Measurements from ENCODE around the gene CSK.

Gene CSK

GRCh38 chr15:74787251-74788041 is 5.6 kb downstream of the CSK start:
- no peak for DNase-seq (ENCODE audit: low spot score)

- no peak for DNase-seq (ENCODE audit: low spot score)
Observed at GRCh38 chr15:74788042-74788682, 6.3 kb downstream of the CSK start.

DNA sequence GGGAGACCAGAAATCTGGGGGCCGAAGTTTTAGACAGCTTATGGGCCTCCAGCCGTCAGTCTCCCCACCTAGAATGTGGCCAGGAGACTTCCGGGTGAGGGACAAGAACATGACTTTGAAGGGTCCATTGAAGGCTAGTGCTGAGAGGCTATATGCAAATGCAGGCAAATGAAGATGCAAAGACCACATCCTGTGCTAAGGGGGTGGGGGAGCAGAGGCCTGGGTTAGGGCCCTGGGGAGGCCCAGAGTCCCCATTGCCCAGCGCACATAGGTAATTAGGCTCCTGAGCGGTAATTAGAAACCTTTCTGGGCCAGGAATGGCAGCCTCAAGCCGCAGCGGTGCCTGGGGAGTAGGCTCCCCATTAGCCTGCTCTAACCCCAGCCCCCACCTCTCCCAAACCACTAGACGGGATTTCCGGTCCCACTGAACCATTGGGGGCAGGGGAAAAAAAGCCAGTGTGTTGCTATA is 6.8 kb downstream of the CSK start:
- DNase-seq (ENCODE audit: low spot score) = no peak

DNA sequence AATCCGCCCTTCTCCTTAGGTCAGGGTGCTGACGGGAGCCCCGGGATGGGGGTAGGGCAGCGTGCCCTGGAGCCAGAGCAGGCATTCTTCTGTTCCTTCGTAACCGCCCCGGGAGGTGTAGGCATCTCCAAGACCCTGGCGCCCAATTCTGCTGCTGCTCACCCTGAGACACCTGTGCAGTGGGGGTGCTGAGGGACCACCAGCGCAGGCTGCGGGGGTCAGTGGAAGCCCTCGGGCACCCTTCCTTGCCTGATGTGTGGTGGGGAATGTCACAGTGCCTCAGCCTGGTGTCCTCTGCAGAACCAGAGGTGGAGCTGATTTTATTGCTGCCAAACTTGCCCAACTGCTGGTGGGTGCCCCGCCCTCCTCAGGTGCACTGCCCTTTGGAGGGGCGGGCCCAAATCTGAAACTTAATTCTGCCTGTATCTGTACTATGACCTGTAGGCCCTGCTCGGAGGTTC is 7.3 kb downstream of the CSK start:
- no peak for DNase-seq (ENCODE audit: low spot score)

DNA sequence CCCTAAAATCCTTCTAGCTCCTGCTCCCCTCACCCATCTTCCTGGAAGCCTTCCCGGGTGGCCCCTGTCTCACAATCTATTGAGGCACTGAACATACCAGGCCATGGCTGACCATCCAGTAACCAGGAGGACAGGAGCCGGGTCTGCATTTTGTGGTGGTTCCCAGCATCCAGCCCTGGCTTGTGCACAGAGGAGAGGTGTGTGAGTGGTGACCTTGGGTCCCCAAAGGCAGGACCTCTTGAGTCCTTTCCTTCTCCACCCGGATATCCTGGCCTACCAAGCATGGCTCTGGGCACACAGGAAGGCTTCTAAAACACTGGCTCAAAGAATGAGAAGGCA is 7.8 kb downstream of the CSK start:
- no peak for DNase-seq (ENCODE audit: low spot score)

- no peak for DNase-seq (ENCODE audit: low spot score)
Observed at GRCh38 chr15:74790080-74790916, 8.4 kb downstream of the CSK start.

- no peak for DNase-seq (ENCODE audit: low spot score)
Observed at GRCh38 chr15:74791007-74791406, 9.1 kb downstream of the CSK start.

- no peak for DNase-seq (ENCODE audit: low spot score)
Observed at GRCh38 chr15:74791667-74792066, 9.8 kb downstream of the CSK start.

DNA sequence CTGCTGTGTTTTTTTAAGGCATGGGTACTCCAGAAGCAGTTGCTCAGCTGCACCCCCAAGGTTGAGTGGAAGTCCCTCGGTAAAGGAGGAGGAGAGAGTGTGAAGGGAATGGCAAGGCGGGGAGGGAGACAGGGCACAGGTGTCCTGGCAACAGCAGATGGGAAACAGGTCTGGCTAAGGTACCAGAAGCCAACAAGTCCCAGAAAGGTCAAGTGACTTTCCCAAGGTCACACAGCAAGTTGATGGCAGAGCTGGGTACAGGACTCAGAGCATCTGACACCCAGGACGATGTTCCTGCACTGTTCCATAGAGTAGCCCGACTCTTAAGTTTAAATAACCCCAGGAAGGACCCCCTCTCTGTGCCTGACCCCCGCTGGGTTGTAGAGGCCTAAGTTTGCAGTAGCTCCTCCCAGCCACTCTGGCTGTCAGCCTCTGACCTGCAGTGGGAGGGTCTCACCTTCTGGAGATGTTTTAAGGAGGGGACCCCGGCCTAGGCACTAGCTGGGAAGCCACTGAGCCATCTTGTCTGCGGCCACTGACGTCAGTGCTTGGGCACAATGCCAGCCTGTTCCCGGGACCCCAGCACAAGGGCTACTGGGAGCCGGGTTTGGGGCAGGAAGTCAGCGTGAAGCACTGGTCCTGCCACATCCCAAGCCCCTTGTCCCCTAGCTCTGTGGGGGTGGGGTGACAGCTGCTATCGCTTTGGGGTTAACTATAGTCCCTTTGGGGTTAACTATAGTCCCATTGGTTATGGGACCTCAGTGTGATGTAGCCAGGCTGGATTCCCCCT is 10.5 kb downstream of the CSK start:
- no peak for DNase-seq (ENCODE audit: low spot score)

- DNase-seq (ENCODE audit: low spot score) = no peak
Observed at GRCh38 chr15:74793135-74794028, 11.5 kb downstream of the CSK start.

DNA sequence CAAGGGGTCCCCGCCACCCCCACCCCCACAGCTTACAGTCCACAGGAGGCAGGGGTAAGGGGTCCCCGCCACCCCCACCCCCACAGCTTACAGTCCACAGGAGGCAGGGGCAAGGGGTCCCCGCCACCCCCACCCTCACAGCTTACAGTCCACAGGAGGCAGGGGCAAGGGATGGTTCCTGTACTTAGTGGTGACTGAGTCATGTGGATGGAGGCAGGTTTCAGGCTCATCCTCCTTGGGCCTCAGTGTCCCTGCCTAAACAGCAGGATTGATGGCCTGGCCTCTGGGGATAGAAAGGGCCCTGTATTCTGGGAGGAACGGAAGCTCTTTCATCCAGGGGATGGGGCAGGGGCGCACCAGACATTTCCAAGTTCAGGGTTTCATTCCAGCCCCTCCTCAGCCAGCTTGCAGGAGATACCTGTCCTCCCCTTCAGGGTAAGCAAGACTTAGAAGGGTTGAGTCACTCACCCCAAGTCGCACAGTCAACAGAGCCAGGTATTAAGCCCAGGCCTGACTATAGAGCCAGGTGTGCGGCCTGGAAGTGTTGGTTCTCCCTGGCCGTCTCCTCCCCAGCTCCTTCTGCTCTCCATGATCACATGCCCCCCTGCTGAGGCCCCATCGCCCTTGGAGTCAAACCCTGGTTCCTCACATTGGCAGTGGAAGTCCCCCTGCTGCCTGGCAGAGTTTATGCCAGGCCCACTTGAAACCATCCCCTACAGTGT is 12.5 kb downstream of the CSK start:
- DNase-seq (ENCODE audit: low spot score) = no peak

- DNase-seq (ENCODE audit: low spot score) = no peak
Observed at GRCh38 chr15:74794970-74795349, 13.1 kb downstream of the CSK start.

- no peak for DNase-seq (ENCODE audit: low spot score)
Observed at GRCh38 chr15:74795966-74796625, 14.2 kb downstream of the CSK start.

GRCh38 chr15:74798388-74799254 is 16.7 kb downstream of the CSK start:
- no peak for DNase-seq (ENCODE audit: low spot score)

- no peak for DNase-seq (ENCODE audit: low spot score)
Observed at GRCh38 chr15:74799255-74799855, 17.5 kb downstream of the CSK start.

DNA sequence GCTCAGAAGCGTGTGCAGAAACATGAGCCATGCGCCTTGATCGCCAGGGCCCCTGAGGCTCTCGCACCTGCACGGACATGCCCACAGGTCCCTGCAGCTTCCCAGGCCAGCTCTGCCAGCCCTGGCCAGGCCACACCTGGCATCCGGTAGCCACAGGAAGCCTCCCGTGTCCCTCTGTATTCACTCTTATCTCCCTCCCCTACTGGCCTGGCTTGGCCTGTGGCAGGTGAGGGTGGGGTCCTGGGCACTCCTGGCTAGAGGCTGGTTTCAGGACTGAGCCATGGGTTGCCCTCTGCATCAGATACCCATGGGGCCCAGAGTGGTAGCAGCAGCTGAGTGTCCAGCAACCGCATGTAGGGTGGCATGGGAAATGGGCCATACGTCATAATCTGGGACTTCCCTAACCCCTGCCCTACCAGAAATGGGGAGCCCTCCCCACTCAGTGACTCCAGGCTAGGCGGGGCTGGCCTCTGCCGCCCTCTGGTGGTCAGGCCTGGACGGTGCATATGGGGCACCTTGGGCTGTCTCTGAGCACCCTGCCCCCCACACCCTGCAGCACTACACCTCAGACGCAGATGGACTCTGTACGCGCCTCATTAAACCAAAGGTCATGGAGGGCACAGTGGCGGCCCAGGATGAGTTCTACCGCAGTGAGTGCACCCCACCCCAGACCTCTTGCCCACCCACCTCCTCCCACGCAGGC is 18.1 kb downstream of the CSK start:
- DNase-seq (ENCODE audit: low spot score) = no peak

DNA sequence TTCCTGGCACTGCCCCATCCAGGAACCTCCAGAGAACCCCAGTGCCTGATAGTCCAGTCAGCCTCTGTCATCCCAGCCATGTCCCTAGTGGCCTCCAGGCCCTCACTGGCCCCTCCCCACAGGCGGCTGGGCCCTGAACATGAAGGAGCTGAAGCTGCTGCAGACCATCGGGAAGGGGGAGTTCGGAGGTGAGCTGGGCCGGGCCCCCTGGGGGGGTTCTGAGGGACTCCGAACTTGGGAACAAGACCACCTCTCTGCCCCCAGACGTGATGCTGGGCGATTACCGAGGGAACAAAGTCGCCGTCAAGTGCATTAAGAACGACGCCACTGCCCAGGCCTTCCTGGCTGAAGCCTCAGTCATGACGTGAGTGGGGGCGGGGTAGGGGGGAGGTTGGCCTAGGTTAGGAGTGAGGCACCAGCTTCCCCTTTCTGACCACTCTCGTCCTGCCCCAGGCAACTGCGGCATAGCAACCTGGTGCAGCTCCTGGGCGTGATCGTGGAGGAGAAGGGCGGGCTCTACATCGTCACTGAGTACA is 18.7 kb downstream of the CSK start:
- no peak for DNase-seq (ENCODE audit: low spot score)
